Superior temporal gyrus (tissue), 1 donor: ENCODE measurements around the gene CETN1.
A peak's percentile ranks its signal among the peaks of the same experiment; 100 is the strongest.

Experiments
- DNase-seq: peaks from one replicate; pipeline ENCODE4 v3.0.0-alpha.2; 2016; ENCODE audit errors: extremely low spot score

The CETN1 gene

DNA sequence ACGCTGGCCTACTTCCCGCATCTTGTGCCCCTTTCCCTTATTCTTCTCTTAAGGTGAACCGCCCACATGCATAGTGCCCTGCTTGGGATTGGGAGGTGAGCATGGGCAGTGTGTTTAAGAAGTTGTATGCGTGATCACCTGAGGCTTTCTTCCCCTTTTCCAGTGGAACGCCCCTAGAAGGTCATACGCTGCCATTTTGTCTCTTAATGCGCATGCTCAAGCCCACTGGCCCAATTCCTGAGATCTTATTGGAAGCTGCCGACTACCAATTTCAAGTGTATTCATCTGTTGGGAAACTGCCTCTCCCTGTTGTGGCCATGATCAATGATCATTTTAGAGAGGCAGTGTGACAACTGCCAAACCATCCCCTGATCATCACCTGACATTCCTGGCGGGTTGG, 3.3 kb upstream of the CETN1 start:
- no peak for DNase-seq

DNA sequence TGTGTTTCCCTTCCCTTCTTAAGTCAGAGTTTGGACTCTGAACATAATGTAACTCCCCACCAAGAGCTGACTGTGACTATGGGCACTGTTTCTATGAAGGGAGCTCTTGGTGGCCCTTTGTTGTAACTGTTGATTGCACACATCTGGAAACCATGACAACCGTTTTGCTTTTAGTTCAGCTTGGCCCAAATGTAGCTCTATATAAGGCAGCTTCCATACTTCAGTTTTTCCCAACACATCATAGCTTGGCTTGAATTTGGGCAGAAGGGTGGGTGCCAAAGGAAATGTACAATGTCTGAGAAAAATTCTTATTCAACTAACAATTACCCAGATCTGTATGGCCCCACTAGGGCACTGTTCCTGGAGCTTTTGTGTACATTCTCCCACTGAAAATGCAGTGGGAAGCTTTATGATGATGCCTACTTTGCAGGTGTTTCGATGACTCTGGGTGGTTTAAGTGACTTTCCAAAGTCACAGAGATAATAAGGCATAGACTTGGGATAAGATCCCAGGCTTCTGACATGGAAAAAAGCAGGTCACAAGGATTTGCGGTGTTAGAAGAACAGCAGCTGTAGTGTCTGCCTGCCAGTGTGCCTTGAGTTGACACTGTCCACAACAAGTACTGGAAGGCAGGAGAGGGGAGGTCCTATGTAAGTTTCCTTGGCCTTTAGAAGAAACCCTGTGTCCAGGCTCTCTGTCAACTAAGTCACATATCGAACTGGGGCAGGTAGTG, 2.4 kb upstream of the CETN1 start:
- no peak for DNase-seq

- DNase-seq, result no peak
Observed at GRCh38 chr18:579238-579637, 942 bp upstream of the CETN1 start.

- no peak for DNase-seq
Observed at GRCh38 chr18:581096-581495, 916 bp downstream of the CETN1 start.

DNA sequence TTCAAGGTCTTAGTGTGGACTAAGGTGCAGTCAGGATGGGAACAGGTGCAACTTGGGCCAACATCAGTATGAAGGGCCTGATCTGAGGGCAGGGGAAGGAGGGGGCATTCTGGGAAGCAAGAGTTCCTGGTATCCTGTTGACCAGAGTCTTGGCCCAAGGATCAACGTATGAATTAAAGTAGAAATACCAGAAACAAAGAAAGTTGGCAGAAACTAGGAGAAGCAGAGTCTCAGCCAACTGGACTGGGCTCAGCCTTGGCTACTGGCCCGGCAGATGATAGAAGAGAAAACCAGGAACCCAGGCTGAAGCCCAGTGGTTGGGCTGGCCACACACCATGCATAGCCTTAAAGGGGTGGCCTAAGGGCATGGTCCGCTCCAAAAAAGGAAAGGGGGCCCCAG, 2.3 kb downstream of the CETN1 start:
- peak; percentile 22 for DNase-seq

GRCh38 chr18:595068-595467, 14.9 kb downstream of the CETN1 start:
- DNase-seq, result no peak

- no peak for DNase-seq
Observed at GRCh38 chr18:595571-595970, 15.4 kb downstream of the CETN1 start.

- DNase-seq, result no peak
Observed at GRCh38 chr18:596288-596881, 16.2 kb downstream of the CETN1 start.

GRCh38 chr18:598124-598589, 18.0 kb downstream of the CETN1 start:
- DNase-seq, result no peak

- DNase-seq, result no peak
Observed at GRCh38 chr18:600107-600506, 19.9 kb downstream of the CETN1 start.

- no peak for DNase-seq
Observed at GRCh38 chr18:604771-605170, 24.6 kb downstream of the CETN1 start.

GRCh38 chr18:607930-608329, 27.8 kb downstream of the CETN1 start:
- DNase-seq, result no peak

GRCh38 chr18:610214-610928, 30.2 kb downstream of the CETN1 start:
- no peak for DNase-seq

DNA sequence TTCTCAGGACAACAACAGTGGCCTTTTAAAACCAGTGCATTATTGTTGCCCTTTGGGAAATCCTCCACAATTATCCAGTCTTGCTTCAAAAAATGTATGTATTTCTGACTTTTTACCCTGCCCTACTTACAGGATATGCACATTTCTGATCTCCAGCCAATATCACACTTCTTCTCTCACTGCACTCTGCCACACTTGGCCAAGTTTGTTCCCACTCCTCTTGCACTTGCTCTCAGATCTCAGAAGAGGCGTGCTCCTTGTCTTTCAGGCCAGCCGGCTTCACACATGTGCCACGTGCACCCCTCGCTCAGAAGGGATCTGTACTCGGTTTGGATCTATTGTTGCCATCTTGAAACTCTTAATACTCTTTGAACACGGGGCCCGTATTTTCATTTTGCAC, 32.0 kb downstream of the CETN1 start:
- no peak for DNase-seq

DNA sequence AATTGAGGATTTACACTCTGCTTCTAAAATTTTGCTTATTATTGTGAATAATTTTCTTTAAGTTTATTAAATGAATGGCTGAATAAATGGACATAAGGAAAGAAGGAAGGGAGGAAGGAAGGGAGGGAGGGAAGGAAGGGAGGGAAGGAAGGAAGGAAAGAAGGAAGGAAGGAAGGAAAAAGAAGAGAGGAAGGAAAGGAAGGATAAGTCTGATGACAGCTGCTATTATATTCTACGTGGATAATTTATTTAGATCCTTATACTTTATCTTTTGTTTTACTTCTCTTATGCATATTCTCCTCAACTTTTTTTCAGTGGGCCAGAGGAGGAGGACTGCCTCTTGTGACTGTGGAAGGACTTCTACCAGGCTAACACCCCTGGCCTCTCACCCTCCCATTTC, 34.0 kb downstream of the CETN1 start:
- no peak for DNase-seq

- DNase-seq, result no peak
Observed at GRCh38 chr18:615092-615521, 34.9 kb downstream of the CETN1 start.

DNA sequence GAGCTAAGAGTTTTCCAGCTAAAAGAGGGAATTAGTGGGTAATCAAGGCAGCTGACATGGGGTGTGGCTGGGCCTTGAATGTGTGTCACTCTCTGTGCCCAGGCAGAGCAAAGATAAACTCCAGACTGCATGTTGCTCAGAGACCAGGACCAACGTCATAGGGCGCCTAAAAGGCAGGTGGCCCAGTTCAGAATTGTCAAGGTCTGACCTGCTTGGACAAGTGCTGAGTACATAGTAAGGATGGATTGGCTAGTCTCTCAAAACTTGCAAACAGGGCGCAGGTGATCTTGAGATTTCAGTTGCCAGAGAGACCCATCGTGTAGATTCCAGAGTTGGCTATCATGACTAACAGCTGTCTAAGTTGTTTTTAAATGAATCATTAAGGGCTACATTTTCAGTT, 35.6 kb downstream of the CETN1 start:
- DNase-seq, result no peak

GRCh38 chr18:616380-616995, 36.3 kb downstream of the CETN1 start:
- DNase-seq, result peak; percentile 83

DNA sequence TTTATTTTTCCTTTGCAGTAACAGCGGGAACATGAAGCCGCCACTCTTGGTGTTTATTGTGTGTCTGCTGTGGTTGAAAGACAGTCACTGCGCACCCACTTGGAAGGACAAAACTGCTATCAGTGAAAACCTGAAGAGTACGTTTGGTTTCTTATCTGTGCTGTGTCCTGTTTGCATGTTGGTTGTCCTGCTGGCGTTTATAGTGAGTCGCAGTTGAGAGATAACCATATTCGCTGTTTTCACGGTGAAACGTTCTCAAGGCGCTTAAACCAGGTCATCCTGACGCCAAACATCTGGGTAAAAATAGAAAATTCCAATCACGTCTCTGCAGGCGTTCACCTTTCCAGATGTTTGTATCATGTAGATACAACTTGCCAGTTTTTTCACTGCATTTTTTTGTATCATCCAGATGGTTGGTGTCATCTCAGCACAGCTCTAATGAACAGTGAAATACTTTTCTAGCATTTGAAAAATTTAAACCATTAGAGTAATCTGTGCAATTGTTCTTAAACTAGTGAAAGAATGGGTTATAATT, 37.9 kb downstream of the CETN1 start:
- no peak for DNase-seq

DNA sequence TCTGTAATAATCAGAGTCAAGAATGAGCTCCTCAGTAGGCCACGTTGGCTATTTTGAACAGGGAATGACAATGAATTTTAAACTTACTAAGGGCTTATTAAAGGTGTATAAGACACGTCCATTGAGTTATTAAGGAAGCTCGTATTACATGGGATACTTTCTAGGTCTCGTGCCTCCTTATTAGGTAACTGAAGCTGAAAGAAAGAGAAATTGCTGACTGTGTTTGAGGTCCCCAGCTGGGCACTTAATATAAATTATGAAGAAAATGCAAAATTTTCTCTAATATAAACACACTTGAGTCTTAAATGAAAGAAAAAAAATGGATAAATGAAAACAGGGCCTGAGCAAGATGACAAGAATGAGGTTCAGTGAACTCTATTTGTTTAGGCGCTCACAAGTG, 38.4 kb downstream of the CETN1 start:
- DNase-seq, result no peak

GRCh38 chr18:621291-622043, 41.3 kb downstream of the CETN1 start:
- DNase-seq, result no peak

DNA sequence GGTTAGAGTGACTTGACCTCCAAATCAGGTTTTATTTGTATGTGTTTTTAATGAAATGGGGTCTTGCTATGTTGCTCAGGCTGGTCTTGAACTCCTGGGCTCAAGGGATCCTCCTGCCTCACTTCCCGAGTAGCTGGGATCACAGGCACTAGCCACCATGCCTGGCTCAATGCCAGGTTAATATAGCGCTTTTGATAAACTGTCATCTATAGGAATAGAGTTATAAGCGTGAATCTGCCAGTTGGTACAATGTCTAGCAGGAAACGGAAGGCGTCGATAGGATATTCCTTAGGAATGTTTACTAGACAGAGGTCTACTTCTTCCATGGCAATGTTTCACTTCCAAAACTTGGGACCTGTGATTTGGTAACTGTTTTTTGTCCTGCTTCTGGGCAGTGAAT, 42.1 kb downstream of the CETN1 start:
- no peak for DNase-seq
